ENCODE data around the gene ATP12A. TPM values are rescaled to one million over a fixed set of nuclear protein-coding genes. Genes with fewer than 3 reads are reported as not detected.

Gene ATP12A
- total RNA-seq, 1 donor from 2014 or later, result not detected

DNA sequence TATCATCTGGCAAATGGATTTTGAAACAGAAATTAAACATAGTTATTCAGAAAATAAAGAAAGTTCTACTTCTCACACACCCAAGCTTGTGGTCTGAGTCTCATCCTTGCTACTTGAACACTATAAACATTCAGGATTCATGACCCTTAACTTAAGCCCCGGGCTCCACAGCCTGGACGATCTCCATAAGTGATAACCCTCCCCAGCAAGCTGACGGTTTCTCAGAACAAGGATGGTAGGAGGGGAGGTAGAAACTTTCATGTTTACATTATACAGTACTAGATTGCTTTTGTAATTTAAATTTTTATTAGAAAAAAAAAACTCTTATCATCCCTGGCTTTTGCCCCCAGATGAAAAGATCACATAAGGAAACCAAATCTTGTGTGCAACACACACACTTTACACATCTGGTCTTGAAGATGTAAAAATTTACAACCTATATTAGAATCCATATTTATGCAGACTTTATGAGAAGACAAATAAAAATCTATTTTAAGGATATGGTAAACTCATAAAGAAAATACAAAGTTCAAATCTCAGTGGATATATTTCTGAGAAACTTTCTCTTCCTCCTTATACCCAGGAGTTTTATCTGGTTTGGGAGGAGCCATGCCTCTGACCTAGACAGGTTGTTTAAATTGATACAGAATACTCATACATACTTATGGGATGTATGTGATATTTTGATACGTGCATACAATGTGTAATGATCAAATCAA is 20.0 kb upstream of the ATP12A start:
- intact Hi-C loops (cut with DNase I), result no loop called here
- H3K36me3 ChIP-seq, result no peaks in the 10 kb centered on the region
- TF ChIP-seq, protein P1, sequence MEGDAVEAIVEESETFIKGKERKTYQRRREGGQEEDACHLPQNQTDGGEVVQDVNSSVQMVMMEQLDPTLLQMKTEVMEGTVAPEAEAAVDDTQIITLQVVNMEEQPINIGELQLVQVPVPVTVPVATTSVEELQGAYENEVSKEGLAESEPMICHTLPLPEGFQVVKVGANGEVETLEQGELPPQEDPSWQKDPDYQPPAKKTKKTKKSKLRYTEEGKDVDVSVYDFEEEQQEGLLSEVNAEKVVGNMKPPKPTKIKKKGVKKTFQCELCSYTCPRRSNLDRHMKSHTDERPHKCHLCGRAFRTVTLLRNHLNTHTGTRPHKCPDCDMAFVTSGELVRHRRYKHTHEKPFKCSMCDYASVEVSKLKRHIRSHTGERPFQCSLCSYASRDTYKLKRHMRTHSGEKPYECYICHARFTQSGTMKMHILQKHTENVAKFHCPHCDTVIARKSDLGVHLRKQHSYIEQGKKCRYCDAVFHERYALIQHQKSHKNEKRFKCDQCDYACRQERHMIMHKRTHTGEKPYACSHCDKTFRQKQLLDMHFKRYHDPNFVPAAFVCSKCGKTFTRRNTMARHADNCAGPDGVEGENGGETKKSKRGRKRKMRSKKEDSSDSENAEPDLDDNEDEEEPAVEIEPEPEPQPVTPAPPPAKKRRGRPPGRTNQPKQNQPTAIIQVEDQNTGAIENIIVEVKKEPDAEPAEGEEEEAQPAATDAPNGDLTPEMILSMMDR (IDR thresholded peaks at IDR 0.05), result no peak

GRCh38 chr13:24661713-24662112 is 18.5 kb upstream of the ATP12A start:
- Histone ChIP-seq H3K36me3 (no peaks in the 10 kb centered on the region), H3K27ac (no peak overlapping the region), H3K4me3 (no peak overlapping the region), H3K4me1 (no peaks in the 10 kb centered on the region), H3K27me3 (no peaks in the 10 kb centered on the region), H3K9me3 (no peaks in the 10 kb centered on the region)
- intact Hi-C loops (cut with DNase I), result no loop called here
- TF ChIP-seq, protein P1 (IDR thresholded peaks at IDR 0.05), result no peak
- no peak for DNase-seq (ENCODE audit: low spot score in 2 of 2)

More for the DNA sequence above, 20.0 kb upstream of the ATP12A start:
- H3K4me3 ChIP-seq, result no peak overlapping the region
- no peak overlapping the region for H3K27ac ChIP-seq
- no peaks in the 10 kb centered on the region for H3K4me1 ChIP-seq
- DNase-seq (ENCODE audit: low spot score in 2 of 2), result no peak
- no peaks in the 10 kb centered on the region for H3K27me3 ChIP-seq
- no peaks in the 10 kb centered on the region for H3K9me3 ChIP-seq

GRCh38 chr13:24662195-24663088 is 17.8 kb upstream of the ATP12A start:
- Histone ChIP-seq H3K4me3 (no peak overlapping the region), H3K9me3 (no peaks in the 10 kb centered on the region), H3K27me3 (no peaks in the 10 kb centered on the region), H3K36me3 (no peaks in the 10 kb centered on the region), H3K4me1 (no peaks in the 10 kb centered on the region), H3K27ac (no peak overlapping the region)
- TF ChIP-seq, protein P1 (IDR thresholded peaks at IDR 0.05), result no peak
- no peak for DNase-seq (ENCODE audit: low spot score in 2 of 2)
- intact Hi-C loops (cut with DNase I), result no loop called here

- Histone ChIP-seq H3K4me3 (no peak overlapping the region), H3K4me1 (no peaks in the 10 kb centered on the region), H3K36me3 (no peaks in the 10 kb centered on the region), H3K27me3 (no peaks in the 10 kb centered on the region), H3K27ac (no peak overlapping the region), H3K9me3 (no peaks in the 10 kb centered on the region)
- DNase-seq (ENCODE audit: low spot score in 2 of 2), result no peak
- intact Hi-C loops (cut with DNase I), result no loop called here
- TF ChIP-seq, protein P1 (IDR thresholded peaks at IDR 0.05), result no peak
Observed at GRCh38 chr13:24663089-24663395, 17.2 kb upstream of the ATP12A start.

DNA sequence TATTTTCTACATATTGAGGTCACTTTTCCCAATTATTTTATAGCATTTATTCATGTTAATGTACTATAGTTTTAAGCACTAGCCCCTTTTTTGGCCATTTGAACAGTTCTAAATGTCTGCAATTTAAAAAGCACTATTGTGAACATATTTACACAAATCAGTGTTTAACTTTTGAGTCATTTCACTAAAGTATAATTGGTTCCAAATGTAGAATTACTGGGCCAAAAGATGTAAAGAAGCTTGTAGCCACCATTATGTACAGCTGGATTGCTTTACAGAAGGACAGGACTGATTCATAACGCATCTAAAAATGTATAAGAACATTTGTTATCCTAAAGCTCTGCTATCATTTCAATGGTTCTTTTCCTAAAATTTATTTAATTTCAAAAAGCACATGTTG is 16.6 kb upstream of the ATP12A start:
- TF ChIP-seq, protein P1 (IDR thresholded peaks at IDR 0.05), result no peak
- H3K27ac ChIP-seq, result no peak overlapping the region
- no peaks in the 10 kb centered on the region for H3K4me1 ChIP-seq
- no peak for DNase-seq (ENCODE audit: low spot score in 2 of 2)
- H3K27me3 ChIP-seq, result no peaks in the 10 kb centered on the region
- no peak overlapping the region for H3K4me3 ChIP-seq
- H3K9me3 ChIP-seq, result no peaks in the 10 kb centered on the region
- intact Hi-C loops (cut with DNase I), result no loop called here
- no peaks in the 10 kb centered on the region for H3K36me3 ChIP-seq

All from ascending aorta (tissue), 2 donors.